Fibroblast of upper back skin (primary cell): ENCODE measurements around the gene AMER2.

Experiments used
- DNase-seq: peaks from one replicate; pipeline ENCODE4 v3.0.0-alpha.2; 2013

AMER2 gene, protein sequence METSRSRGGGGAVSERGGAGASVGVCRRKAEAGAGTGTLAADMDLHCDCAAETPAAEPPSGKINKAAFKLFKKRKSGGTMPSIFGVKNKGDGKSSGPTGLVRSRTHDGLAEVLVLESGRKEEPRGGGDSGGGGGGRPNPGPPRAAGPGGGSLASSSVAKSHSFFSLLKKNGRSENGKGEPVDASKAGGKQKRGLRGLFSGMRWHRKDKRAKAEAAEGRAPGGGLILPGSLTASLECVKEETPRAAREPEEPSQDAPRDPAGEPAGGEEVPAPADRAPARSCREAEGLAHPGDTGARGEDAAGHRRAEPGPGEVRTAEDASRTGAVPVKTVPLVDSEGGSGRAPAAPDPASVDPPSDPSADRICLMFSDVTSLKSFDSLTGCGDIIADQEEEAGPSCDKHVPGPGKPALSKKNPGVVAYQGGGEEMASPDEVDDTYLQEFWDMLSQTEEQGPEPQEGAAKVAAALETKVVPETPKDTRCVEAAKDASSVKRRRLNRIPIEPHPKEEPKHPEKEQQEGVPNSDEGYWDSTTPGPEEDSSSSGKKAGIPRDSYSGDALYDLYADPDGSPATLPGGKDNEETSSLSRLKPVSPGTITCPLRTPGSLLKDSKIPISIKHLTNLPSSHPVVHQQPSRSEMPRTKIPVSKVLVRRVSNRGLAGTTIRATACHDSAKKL

DNA sequence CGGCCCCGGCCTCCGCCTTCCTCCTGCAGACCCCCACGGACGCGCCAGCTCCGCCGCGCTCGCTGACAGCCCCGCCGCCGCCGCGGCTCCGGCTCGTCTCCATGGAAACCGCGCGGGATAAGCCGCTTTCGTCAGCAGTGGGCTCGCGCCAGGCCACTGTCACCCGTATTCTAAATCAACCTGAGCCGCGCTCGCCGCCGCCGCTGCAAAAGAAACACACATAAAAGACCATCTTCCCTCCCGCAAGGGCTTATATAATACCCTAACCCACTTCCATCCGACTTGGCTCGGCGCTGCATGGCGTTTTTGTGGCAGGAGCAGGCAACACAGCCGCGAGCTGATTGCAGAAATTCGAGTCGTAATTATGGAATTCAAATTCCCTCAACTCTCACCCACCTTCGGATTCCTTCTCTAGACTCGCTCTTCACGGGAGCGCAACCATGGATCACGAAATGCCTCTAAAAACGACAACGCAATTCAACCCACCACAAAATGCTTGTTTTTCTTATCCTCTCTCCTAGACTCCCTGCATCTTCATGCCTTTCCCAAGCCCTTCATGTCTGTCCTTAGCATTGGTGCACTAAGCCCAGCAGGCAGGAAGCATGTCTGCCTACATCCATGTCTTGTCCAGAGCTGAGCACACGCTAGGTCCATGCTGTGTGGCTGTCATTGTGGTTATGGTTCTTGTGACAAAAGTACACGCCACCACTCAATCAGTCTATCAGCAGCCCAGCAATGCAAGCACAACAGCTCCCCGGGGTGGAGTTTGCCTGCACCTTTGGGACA, at the start of gene AMER2:
TSS of gene AMER2 (minus strand) at position 772 of the 786 bp plus-strand sequence. CDS start at position 103, 669 bp downstream.
- DNase-seq = peak; percentile 12

DNA sequence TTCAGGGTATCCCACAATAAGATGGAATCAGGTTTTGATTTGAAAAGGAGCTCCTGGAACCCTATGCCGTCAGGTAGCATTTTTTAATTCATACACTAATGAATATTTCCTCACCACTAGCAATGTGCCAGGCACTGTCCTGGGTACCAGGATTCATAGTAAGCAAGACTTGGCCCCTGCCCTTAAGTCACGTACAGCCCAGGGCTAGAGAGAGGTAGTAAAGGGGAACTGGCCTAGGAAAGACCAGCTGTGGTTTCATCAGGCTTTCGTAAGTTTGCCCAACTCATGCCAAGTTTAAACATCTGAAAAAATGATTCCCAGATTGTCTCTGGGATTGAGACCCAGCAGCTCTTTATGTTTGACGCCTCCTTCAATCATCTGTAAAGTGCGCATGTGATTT, 45.9 kb upstream of the AMER2 start:
- DNase-seq = no peak

- DNase-seq = peak; percentile 36
Measured at GRCh38 chr13:25217023-25217885, 45.2 kb upstream of the AMER2 start.

- DNase-seq = no peak
Measured at GRCh38 chr13:25215253-25215575, 43.1 kb upstream of the AMER2 start.

GRCh38 chr13:25214491-25215252, 42.6 kb upstream of the AMER2 start:
- peak; percentile 11 for DNase-seq

- DNase-seq = no peak
Measured at GRCh38 chr13:25213715-25214114, 41.6 kb upstream of the AMER2 start.

DNA sequence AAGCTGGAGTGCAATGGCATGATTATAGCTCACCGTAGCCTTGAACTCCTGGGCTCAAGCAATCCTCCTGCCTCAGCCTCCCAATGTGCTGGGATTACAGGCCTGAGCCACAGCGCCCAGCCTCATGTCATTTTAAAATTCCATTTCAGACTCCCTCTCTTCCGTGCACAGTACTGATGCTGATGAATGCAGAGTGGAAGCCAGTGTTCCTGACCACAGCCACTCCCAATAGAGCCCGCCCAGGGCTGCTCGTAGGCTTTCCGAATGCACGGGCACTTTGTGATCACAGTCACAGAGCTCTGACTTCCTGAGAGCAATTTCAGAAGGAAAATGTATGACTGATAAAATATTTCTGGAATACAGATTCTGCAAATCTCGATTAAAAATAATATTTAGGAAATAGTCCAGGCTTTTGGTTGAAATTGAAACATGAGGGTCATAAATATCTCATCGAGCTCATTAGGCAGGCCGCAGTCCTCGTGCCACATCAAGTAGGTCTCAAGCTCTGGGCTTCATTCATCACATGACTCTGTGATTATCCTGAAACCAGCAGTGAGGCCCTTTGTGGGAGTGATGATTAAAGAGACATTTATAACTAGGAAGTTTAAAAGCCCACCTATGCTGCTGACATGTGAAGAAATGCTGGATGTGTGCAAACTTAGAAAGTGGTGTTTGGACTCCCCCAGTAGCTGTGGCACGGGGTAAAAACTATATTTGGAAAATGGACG, 38.9 kb upstream of the AMER2 start:
- DNase-seq = no peak

GRCh38 chr13:25207291-25207810, 35.3 kb upstream of the AMER2 start:
- no peak for DNase-seq

GRCh38 chr13:25204863-25205262, 32.8 kb upstream of the AMER2 start:
- no peak for DNase-seq

GRCh38 chr13:25203127-25203740, 31.1 kb upstream of the AMER2 start:
- no peak for DNase-seq

DNA sequence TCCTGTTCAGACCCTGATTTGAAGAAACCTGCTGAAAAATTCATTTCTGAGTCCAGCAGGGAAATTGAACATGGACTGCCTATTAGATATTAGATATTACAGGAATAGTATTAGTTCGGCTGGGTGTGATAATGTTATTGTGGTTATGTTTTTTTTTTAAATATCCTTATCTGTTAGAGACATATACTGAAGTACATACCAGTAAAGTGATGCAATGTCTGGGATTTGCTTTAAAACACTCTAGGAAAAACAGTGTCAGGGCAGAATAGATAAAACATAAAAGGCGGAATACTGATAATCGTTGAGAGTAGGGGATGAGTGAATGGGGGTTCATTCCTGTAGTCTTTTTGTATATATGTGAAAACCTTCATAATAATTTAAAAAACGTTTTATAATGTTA, 28.7 kb upstream of the AMER2 start:
- no peak for DNase-seq

DNA sequence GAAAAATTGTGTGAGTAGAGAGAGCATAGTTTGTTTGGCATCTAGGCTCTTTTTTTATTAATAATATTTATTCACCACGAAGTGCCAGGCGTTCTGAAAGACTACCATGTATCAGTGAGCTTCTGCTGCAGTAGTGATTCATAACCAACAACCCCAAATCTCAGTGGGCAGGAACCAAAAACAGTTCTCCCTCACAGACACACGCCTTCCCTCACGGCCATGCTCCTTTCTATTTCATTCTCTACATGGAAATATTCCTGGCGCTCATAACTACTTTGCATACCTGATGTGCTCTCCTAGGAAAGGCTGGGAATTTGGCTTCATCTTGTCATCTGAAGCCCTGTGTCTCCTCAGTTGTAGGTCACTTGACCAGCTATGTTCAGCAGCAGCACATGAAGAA, 26.6 kb upstream of the AMER2 start:
- DNase-seq = no peak

GRCh38 chr13:25196971-25197370, 24.9 kb upstream of the AMER2 start:
- DNase-seq = no peak

DNA sequence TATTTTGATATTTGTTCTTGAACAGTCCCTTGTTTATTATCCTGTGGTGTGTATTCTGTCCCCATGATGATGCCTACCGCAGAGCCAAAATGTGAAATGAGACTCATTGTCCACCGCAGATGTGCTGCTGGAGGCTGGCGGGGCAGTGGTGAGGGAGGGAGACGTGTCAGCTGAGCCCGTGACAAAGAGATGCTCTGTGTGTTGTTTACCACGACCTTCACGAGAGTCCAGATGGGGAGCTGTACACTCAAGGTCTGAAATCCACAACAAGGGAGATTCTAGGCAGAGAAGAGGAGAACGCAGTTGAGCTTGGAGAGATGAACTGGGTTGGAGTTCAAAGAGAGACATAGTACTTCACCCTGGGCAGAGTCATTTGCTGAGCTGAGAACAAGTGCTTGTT, 20.8 kb upstream of the AMER2 start:
- no peak for DNase-seq

DNA sequence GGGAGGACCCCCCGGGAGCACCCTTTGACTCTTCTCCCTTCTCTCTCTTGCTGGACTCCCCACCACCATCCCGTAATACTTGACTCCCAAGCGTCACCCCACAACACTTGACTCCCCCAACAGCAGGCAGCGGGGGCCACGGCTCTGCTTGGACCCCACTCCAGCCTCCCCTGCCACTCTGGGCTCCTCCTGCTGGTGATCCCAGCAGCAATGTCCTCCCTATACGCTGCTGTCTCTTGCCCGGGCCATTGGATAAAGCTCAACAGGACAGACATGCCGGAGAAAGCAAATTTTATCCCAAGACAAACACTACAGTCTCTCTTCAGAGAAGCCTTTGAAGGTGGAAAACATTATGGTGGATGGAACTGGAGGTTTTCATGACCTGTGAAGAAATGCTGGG, 20.4 kb upstream of the AMER2 start:
- DNase-seq = no peak

DNA sequence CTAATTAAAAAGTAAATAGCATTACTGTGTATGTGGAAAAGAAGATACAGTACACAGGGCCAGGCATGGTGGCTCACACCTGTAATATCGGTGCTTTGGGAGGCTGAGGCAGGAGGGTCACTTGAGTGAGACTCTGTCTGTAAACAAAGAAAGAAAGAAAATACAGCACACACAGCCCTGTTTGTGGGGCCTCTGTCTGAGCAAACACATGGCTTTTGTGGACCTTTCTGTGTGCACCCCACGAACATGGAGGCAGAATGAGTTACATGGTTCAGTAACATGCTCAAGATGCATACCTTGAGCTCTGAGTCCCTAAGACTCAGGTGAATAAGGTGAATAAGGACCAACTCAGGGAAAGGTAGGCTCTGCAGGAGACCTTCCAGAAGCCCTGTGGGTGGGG, 20.0 kb upstream of the AMER2 start:
- no peak for DNase-seq

GRCh38 chr13:25190771-25191170, 18.7 kb upstream of the AMER2 start:
- DNase-seq = no peak

DNA sequence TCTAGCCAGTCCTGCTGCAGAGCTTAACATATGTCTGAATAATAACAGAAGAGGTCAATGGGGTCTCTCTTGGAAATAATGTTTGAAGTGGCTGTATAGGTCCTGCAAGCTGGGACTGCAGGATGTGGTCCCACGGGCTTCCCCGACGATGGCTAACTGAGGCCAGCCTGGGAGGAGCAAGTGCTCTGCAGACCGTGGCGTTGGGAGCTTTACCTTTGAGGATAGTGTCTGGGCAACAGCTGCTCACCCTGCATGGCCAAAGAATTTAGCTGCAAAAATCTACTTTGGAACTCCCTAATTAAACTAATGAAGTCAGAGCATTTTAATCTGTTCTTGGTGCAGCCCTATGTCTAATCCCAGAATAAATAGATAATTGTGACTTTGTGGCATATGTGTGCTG, 18.2 kb upstream of the AMER2 start:
- DNase-seq = no peak

- DNase-seq = no peak
Measured at GRCh38 chr13:25187596-25187995, 15.5 kb upstream of the AMER2 start.

DNA sequence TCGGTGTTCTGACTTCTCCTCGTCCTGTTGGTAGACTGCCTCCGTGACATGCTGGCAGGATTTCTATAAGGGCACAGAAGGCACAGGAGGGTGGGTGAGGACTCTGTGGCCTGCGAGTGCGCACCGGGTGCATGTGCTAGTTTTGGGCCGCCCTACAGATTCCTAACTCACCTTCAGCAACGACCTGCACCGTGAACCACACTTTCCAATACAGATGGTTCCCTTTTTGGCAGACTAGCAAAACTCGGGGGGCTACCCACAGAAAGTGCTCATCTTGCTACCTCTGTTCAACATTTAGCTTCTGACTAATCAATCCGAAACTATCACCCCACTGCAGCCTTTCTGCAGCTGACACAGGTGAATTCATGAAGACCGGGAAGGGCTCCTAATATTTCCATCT, 14.1 kb upstream of the AMER2 start:
- no peak for DNase-seq

- DNase-seq = no peak
Measured at GRCh38 chr13:25181597-25181996, 9.5 kb upstream of the AMER2 start.
